ENCODE results near the gene ZHX3. TPM values are rescaled to one million over a fixed set of nuclear protein-coding genes. Genes with fewer than 3 reads are reported as not detected.
A peak's percentile ranks its signal among the peaks of the same experiment; 100 is the strongest.

Gene ZHX3
- total RNA-seq, 4 donors from 2014 or later: 20.1 to 30.0 (median 25.9) TPM

DNA sequence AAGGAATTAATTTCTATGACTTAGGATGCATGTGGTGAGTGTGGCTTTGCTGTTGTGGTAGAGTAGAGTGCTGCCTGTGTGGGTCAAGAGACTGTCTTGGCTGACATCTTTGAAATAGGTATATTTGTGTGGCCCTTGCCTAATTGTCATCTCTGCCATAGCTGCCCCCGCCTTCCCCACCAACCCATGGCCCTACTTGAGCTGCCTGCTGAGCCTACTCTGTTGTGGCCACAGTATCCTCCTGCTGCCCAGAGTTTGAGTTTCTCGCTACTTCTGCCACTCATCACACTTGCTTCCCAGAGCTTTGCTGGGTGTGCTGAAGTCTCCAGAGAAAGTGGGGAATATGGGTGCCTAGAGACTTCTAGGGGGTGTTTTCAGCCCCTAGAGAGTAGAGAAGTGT, 172.2 kb downstream of the ZHX3 start:
- intact Hi-C loops (cut with DNase I; ENCODE audit: low total_unique reads): no loop called here

DNA sequence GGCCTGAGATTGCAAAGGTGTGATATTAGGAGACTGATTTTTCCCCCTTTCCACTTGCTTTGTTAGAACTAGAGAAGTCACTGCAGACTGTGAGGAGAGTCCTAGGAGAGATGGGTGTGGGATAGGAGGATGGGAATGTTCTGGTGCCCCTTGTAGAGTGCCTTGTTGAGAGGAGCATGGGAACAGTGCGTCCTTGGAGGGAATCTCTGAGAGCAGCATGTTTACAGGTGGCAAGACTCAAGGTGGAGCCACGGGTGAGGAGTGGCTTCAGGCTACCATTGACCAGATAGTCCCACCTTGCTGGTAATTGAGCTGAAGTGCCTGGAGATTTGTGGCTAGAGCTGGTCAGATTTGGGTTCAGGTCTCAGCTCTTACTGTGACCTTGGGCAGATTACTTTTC, 174.2 kb downstream of the ZHX3 start:
- intact Hi-C loops (cut with DNase I; ENCODE audit: low total_unique reads): no loop called here
- Histone ChIP-seq H3K4me1 (peaks cover 88 to 94% of the 10 kb centered on the region in 2 donors), H3K9me3 (no peaks in the 10 kb centered on the region), H3K36me3 (no peaks in the 10 kb centered on the region), H3K27me3 (no peaks in the 10 kb centered on the region), H3K27ac (peak overlapping the region; percentile 15 to 99 (median 94)), H3K4me3 (no peak overlapping the region)
- in situ Hi-C loops (cut with MboI; ENCODE audit: low sequenced_read_pairs in 4 of 4): no loop called here
- TF ChIP-seq, protein P1, sequence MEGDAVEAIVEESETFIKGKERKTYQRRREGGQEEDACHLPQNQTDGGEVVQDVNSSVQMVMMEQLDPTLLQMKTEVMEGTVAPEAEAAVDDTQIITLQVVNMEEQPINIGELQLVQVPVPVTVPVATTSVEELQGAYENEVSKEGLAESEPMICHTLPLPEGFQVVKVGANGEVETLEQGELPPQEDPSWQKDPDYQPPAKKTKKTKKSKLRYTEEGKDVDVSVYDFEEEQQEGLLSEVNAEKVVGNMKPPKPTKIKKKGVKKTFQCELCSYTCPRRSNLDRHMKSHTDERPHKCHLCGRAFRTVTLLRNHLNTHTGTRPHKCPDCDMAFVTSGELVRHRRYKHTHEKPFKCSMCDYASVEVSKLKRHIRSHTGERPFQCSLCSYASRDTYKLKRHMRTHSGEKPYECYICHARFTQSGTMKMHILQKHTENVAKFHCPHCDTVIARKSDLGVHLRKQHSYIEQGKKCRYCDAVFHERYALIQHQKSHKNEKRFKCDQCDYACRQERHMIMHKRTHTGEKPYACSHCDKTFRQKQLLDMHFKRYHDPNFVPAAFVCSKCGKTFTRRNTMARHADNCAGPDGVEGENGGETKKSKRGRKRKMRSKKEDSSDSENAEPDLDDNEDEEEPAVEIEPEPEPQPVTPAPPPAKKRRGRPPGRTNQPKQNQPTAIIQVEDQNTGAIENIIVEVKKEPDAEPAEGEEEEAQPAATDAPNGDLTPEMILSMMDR (IDR thresholded peaks at IDR 0.05 in 4 of 5, conservative IDR thresholded peaks at IDR 0.05 in 1 of 5): no peak
- TF ChIP-seq POLR2A (IDR thresholded peaks at IDR 0.05): no peak
- no peak for DNase-seq
- ATAC-seq: no peak

More for the DNA sequence above, 172.2 kb downstream of the ZHX3 start:
- TF ChIP-seq POLR2A (IDR thresholded peaks at IDR 0.05): no peak
- TF ChIP-seq, protein P1 (IDR thresholded peaks at IDR 0.05 in 4 of 5, conservative IDR thresholded peaks at IDR 0.05 in 1 of 5): no peak
- DNase-seq (no peak), ATAC-seq (no peak)
- H3K36me3 ChIP-seq: no peaks in the 10 kb centered on the region
- peaks cover 94 to 97% of the 10 kb centered on the region in 2 donors for H3K4me1 ChIP-seq
- no peaks in the 10 kb centered on the region for H3K9me3 ChIP-seq
- peak overlapping the region; percentile 69 to 99 (median 94) for H3K27ac ChIP-seq
- no peak overlapping the region for H3K4me3 ChIP-seq
- in situ Hi-C loops (cut with MboI; ENCODE audit: low sequenced_read_pairs in 4 of 4): no loop called here
- H3K27me3 ChIP-seq: no peaks in the 10 kb centered on the region

DNA sequence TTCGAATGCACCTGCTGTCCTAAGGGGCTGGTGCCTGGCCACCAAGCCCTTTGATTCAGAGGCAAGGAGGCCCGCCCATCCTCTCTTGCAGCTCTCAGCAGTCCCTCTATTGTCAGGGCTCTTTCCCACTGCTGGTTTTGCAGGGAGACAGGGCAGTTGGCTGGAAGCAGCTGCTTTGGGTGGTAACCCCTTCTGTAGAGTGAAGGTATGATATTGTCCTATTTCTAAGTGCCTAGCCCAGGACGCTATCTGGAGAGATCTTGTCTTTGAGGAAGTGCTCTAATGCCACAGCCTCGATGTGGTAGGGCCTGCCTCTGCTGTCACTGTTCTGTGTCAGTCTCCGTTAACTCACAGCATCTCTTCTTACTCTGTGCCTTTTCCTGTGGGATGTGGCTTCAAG, 174.6 kb downstream of the ZHX3 start:
- Histone ChIP-seq H3K36me3 (no peaks in the 10 kb centered on the region), H3K4me3 (no peak overlapping the region), H3K9me3 (no peaks in the 10 kb centered on the region), H3K27ac (peak overlapping the region in 3 of 4 donors; percentile 90 to 99 (median 97)), H3K4me1 (peaks cover 87 to 94% of the 10 kb centered on the region in 2 donors), H3K27me3 (no peaks in the 10 kb centered on the region)
- ATAC-seq (no peak), DNase-seq (no peak)
- intact Hi-C loops (cut with DNase I; ENCODE audit: low total_unique reads) (no loop called here), in situ Hi-C loops (cut with MboI; ENCODE audit: low sequenced_read_pairs in 4 of 4) (no loop called here)
- TF ChIP-seq POLR2A (IDR thresholded peaks at IDR 0.05): no peak
- TF ChIP-seq, protein P1 (IDR thresholded peaks at IDR 0.05 in 4 of 5, conservative IDR thresholded peaks at IDR 0.05 in 1 of 5): no peak

DNA sequence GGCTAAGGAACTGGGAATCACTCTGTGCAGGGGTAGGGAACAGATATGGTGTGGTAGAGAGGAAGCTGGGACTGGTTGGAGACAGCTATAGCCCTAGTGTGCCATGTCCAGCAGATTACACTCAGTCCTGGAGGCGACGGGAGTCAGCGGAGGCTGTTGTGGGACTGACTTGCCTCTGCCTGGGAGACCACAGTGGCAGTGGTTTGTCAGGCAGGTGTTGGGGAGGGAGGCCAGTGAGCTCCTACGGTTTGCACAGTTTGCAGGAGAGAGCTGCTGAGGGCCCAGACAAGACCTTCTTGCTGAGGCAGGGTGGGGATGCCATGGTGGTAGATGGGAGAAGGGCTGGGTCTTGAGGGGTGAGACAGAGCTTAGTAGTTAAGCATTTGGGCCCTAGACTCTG, 175.3 kb downstream of the ZHX3 start:
- ATAC-seq: no peak
- no peak for DNase-seq
- Histone ChIP-seq H3K27ac (peak overlapping the region in 3 of 4 donors; percentile 90 to 99 (median 97)), H3K4me1 (peaks cover 80 to 88% of the 10 kb centered on the region in 2 donors), H3K4me3 (no peak overlapping the region), H3K36me3 (no peaks in the 10 kb centered on the region), H3K27me3 (no peaks in the 10 kb centered on the region), H3K9me3 (no peaks in the 10 kb centered on the region)
- in situ Hi-C loops (cut with MboI; ENCODE audit: low sequenced_read_pairs in 4 of 4): no loop called here
- intact Hi-C loops (cut with DNase I; ENCODE audit: low total_unique reads): no loop called here
- TF ChIP-seq POLR2A (IDR thresholded peaks at IDR 0.05): no peak
- TF ChIP-seq, protein P1 (IDR thresholded peaks at IDR 0.05 in 4 of 5, conservative IDR thresholded peaks at IDR 0.05 in 1 of 5): no peak
